ENCODE data around the gene GOLGA6C.
"Not testable (repeated sequence)": the region's sequence is repeated elsewhere in the genome, so short reads cannot be mapped to it uniquely, and the experiment has no call there.

Gene GOLGA6C

DNA sequence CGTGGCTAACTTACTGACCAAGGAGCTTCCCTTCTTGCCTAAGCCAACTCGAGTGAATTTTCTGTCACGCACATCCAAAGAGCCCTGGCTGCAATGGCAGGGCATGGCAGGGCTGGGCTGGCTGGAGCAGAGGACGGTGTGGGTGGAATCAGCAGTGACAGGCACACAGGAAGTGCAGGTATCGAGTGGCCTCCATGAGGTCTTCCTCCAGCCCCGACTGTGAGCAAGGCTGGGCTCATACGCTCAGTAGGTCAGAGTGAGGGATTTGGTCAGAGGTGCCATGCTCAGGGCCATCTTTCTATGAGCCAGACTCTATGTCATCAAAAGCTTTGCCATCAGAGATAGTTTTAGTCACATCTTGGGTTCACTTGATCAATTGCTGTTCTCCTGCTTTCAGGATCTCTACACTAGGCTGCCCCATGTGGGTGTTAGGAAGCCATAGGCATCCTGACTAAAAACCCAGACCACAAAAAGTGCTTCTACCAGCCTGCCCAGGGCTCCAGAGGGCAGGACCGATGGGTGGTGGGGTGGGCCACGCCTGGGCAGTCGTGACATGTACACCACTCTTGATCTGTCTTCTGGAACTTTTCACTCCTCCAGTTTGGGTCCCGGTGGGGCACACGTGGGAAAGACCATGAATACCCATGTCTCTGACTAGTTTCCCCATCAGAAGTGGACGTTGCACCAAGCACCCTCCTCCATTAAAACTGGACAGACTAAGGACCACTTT is 55.1 kb downstream of the GOLGA6C start:
- TF ChIP-seq, protein P1, sequence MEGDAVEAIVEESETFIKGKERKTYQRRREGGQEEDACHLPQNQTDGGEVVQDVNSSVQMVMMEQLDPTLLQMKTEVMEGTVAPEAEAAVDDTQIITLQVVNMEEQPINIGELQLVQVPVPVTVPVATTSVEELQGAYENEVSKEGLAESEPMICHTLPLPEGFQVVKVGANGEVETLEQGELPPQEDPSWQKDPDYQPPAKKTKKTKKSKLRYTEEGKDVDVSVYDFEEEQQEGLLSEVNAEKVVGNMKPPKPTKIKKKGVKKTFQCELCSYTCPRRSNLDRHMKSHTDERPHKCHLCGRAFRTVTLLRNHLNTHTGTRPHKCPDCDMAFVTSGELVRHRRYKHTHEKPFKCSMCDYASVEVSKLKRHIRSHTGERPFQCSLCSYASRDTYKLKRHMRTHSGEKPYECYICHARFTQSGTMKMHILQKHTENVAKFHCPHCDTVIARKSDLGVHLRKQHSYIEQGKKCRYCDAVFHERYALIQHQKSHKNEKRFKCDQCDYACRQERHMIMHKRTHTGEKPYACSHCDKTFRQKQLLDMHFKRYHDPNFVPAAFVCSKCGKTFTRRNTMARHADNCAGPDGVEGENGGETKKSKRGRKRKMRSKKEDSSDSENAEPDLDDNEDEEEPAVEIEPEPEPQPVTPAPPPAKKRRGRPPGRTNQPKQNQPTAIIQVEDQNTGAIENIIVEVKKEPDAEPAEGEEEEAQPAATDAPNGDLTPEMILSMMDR (IDR thresholded peaks at IDR 0.05; ENCODE audit: low read depth, low read length) = no peak
- no peak for DNase-seq (ENCODE audit: low read depth in 2 of 2)
- no peak overlapping the region for H3K4me3 ChIP-seq (replicated peaks in 1 of 2; ENCODE audit: low read depth in 2 of 2, low read length in 2 of 2)

- DNase-seq (ENCODE audit: low read depth in 2 of 2) = no peak
- TF ChIP-seq, protein P1 (IDR thresholded peaks at IDR 0.05; ENCODE audit: low read depth, low read length) = no peak
- no peak overlapping the region for H3K4me3 ChIP-seq (replicated peaks in 1 of 2; ENCODE audit: low read depth in 2 of 2, low read length in 2 of 2)
Observed at GRCh38 chr15:75314552-75315290, 56.6 kb downstream of the GOLGA6C start.

- DNase-seq (ENCODE audit: low read depth in 2 of 2) = peak; percentile 9 to 17
- H3K4me3 ChIP-seq (replicated peaks in 1 of 2; ENCODE audit: low read depth in 2 of 2, low read length in 2 of 2) = not testable (repeated sequence)
Observed at GRCh38 chr15:75319231-75319897, 61.2 kb downstream of the GOLGA6C start.
